OCI-LY1 (cell line): ENCODE measurements around the gene TRIM27.

ENCODE experiments used
- H2AFZ ChIP-seq: fragments of 200-600 bp; sonication (generic), shearing (Covaris generic); 2 replicates; pipeline ENCODE4 v1.6.0; 2014; ENCODE audit warnings: antibody characterized with exemption, mild to moderate bottlenecking, low read length
- H3F3A ChIP-seq: fragments of 200-600 bp; sonication (generic), shearing (Covaris generic); 2 replicates; pipeline ENCODE4 v1.6.0; 2014; ENCODE audit warnings: mild to moderate bottlenecking, antibody characterized with exemption, low read length, moderate library complexity; ENCODE audit not compliant: insufficient read depth
- H3K27ac ChIP-seq: fragments of 200-600 bp; sonication (generic); 2 replicates; pipeline ENCODE4 v1.5.1; 2014; ENCODE audit warnings: low read length, mixed run types, mild to moderate bottlenecking, low read depth; ENCODE audit not compliant: poor library complexity, severe bottlenecking
- H3K27me3 ChIP-seq: fragments of 200-600 bp; sonication (generic); 2 replicates; pipeline ENCODE4 v1.6.0; 2014; ENCODE audit warnings: antibody characterized with exemption, mild to moderate bottlenecking, low read length, moderate library complexity; ENCODE audit not compliant: insufficient read depth
- H3K36me3 ChIP-seq: fragments of 200-600 bp; sonication (generic); 2 replicates; pipeline ENCODE4 v1.6.1; 2014; ENCODE audit warnings: mild to moderate bottlenecking, antibody characterized with exemption, low read length, moderate library complexity, mixed read lengths; ENCODE audit not compliant: insufficient read depth
- H3K4me1 ChIP-seq: fragments of 200-600 bp; sonication (generic); 2 replicates; pipeline ENCODE4 v1.5.1; 2014; ENCODE audit warnings: mild to moderate bottlenecking, low read length, moderate library complexity; ENCODE audit not compliant: insufficient read depth, severe bottlenecking
- H3K4me2 ChIP-seq: fragments of 200-600 bp; sonication (generic), shearing (Covaris generic); 2 replicates; pipeline ENCODE4 v1.6.1; 2014; ENCODE audit warnings: low read length
- H3K4me3 ChIP-seq: fragments of 200-600 bp; sonication (generic); 2 replicates; pipeline ENCODE4 v1.5.1; 2014; ENCODE audit warnings: low read length, low read depth, mild to moderate bottlenecking, mixed read lengths; ENCODE audit not compliant: poor library complexity, severe bottlenecking
- H3K79me2 ChIP-seq: fragments of 200-600 bp; shearing (Covaris generic); 2 replicates; pipeline ENCODE4 v1.6.1; 2016; ENCODE audit warnings: mixed run types, low read length, mixed read lengths; ENCODE audit not compliant: insufficient read depth
- H3K9ac ChIP-seq: fragments of 200-600 bp; sonication (generic), shearing (Covaris generic); 2 replicates; pipeline ENCODE4 v1.6.1; 2014; ENCODE audit warnings: mild to moderate bottlenecking, low read length, mixed read lengths
- H3K9me2 ChIP-seq: fragments of 200-600 bp; sonication (generic), shearing (Covaris generic); 2 replicates; pipeline ENCODE4 v1.6.1; 2014; ENCODE audit warnings: low read depth, mild to moderate bottlenecking, low read length, mixed read lengths
- H3K9me3 ChIP-seq: fragments of 200-600 bp; shearing (Covaris generic); 2 replicates; pipeline ENCODE4 v1.6.1; 2014; ENCODE audit warnings: low read length, mixed read lengths
- H4K20me1 ChIP-seq: fragments of 200-600 bp; sonication (generic), shearing (Covaris generic); 2 replicates; pipeline ENCODE4 v1.6.0; 2016; ENCODE audit warnings: mild to moderate bottlenecking, low read length; ENCODE audit not compliant: insufficient read depth
- EZH2 ChIP-seq: fragments of 200-600 bp; sonication (generic), shearing (Covaris generic); IDR thresholded peaks from 2 replicates; pipeline ENCODE4 v1.8.0; 2017; ENCODE audit warnings: borderline replicate concordance, mixed run types, mild to moderate bottlenecking, antibody characterized with exemption, low read length, moderate library complexity, mixed read lengths
- TF ChIP-seq, protein P1 (sequence below): fragments of 200-600 bp; sonication (generic), shearing (Covaris generic); IDR thresholded peaks from 2 replicates; pipeline ENCODE4 v1.5.1; 2017; ENCODE audit warnings: mild to moderate bottlenecking, antibody characterized with exemption, low read length, moderate library complexity, mixed read lengths

The TRIM27 gene

DNA sequence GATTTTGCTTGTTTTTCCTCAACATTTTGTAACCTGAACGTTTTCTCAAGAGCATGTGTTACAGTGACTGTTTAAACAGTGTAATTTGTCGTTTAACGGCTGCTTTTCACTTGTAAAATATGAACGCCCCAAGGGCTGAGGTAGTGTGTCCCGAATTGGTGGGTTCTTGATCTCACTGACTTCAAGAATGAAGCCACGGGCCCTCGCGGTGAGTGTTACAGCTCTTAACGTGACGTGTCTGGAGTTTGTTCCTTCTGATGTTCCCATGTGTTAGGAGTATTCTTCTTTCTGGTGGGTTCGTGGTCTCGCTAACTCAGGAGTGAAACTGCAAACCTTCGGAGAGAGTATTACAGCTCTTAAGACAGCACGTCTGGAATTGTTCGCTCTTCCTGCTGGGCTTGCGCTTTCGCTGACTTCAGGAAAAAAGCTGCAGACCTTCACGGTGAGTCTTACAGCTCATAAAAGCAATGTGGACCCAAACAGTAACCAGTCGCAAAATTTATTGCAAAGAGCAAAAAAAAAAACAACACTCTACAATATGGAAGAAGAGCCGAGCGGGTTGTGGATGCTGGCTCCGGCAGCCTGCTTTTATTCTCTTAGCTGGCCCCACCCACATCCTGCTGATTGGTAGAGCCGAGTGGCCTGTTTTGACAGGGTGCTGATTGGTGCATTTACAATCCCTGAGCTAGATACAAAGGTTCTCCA is 25.1 kb upstream of the TRIM27 start:
- Histone ChIP-seq H2AFZ (no peak overlapping the region), H3K9ac (no peak overlapping the region), H3K4me3 (no peak overlapping the region), H3K9me2 (no peaks in the 10 kb centered on the region), H3K4me1 (peaks cover 29% of the 10 kb centered on the region), H3K9me3 (no peaks in the 10 kb centered on the region), H3K27me3 (no peaks in the 10 kb centered on the region), H3F3A (no peaks in the 10 kb centered on the region), H3K36me3 (no peaks in the 10 kb centered on the region), H3K27ac (no peak overlapping the region), H4K20me1 (no peaks in the 10 kb centered on the region), H3K4me2 (no peak overlapping the region), H3K79me2 (no peaks in the 10 kb centered on the region)
- TF ChIP-seq EZH2: no peak
- TF ChIP-seq, protein P1, sequence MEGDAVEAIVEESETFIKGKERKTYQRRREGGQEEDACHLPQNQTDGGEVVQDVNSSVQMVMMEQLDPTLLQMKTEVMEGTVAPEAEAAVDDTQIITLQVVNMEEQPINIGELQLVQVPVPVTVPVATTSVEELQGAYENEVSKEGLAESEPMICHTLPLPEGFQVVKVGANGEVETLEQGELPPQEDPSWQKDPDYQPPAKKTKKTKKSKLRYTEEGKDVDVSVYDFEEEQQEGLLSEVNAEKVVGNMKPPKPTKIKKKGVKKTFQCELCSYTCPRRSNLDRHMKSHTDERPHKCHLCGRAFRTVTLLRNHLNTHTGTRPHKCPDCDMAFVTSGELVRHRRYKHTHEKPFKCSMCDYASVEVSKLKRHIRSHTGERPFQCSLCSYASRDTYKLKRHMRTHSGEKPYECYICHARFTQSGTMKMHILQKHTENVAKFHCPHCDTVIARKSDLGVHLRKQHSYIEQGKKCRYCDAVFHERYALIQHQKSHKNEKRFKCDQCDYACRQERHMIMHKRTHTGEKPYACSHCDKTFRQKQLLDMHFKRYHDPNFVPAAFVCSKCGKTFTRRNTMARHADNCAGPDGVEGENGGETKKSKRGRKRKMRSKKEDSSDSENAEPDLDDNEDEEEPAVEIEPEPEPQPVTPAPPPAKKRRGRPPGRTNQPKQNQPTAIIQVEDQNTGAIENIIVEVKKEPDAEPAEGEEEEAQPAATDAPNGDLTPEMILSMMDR: no peak

DNA sequence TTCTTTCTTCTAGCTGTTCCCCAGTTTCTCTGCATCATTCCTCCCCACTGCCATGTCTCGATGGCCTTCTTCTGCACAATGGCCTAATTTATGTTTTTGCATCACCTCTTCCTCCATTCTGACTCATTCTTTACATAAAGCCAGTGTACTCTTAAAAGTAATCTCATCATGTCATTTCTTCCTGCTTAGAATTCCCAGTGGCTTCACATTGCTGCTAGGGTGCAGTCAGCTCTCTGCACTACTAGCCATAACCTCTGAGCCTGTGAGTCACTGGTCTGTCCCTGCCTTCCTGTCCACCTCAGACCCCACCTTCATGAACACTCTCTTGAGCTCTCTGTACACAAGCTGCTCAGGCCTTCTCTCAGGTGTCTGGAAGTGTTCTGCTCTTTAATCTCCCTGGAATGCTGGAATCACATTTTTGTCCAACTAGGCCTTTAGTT is 24.1 kb upstream of the TRIM27 start:
- H4K20me1 ChIP-seq: no peaks in the 10 kb centered on the region
- H2AFZ ChIP-seq: no peak overlapping the region
- no peak overlapping the region for H3K4me3 ChIP-seq
- H3K9me2 ChIP-seq: no peaks in the 10 kb centered on the region
- H3K27me3 ChIP-seq: no peaks in the 10 kb centered on the region
- H3K9ac ChIP-seq: no peak overlapping the region
- TF ChIP-seq, protein P1: no peak
- no peak for TF ChIP-seq EZH2
- 0 out of 2 replicates have a peak, but pooled peaks cover 1% of the 10 kb centered on the region for H3F3A ChIP-seq
- no peak overlapping the region for H3K27ac ChIP-seq
- peaks cover 29% of the 10 kb centered on the region for H3K4me1 ChIP-seq
- H3K4me2 ChIP-seq: no peak overlapping the region
- no peaks in the 10 kb centered on the region for H3K79me2 ChIP-seq
- H3K36me3 ChIP-seq: no peaks in the 10 kb centered on the region
- no peaks in the 10 kb centered on the region for H3K9me3 ChIP-seq

DNA sequence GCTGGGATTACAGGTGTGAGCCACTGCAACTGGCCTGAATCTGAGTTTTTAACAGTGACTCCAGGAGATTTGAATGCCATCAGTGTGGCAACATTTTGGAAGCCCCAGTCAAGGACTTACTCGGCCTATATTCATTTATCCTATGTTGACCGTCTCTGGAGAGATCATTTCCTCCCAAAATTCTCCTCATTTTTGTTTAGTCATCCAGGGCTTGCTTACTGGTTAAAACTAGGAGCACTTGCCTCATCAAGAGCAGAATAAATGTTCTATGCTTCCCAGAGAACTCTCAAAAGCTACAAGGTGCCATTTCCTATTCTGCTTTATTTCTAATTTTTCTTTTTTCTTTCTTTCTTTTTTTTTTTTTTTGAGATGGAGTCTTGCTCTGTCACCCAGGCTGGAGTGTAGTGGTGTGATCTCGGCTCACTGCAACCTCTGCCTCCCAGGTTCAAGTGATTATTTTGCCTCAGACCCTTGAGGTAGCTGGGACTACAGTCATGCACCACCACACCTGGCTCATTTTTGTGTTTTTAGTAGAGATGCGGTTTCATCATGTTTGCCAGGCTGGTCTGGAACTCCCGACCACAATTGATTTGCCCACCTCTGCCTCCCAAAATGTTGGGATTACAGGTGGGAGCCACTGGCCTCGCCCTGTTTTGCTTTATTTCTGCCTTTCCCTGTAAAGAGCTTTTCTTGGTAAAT is 23.4 kb upstream of the TRIM27 start:
- H3K27ac ChIP-seq: no peak overlapping the region
- no peaks in the 10 kb centered on the region for H3K27me3 ChIP-seq
- H3K79me2 ChIP-seq: no peaks in the 10 kb centered on the region
- peaks cover 29% of the 10 kb centered on the region for H3K4me1 ChIP-seq
- no peak overlapping the region for H3K4me2 ChIP-seq
- H3F3A ChIP-seq: 0 out of 2 replicates have a peak, but pooled peaks cover 4% of the 10 kb centered on the region
- H3K9me2 ChIP-seq: no peaks in the 10 kb centered on the region
- H3K9ac ChIP-seq: no peak overlapping the region
- H4K20me1 ChIP-seq: no peaks in the 10 kb centered on the region
- H3K4me3 ChIP-seq: no peak overlapping the region
- TF ChIP-seq, protein P1: no peak
- no peak for TF ChIP-seq EZH2
- no peak overlapping the region for H2AFZ ChIP-seq
- H3K9me3 ChIP-seq: no peaks in the 10 kb centered on the region
- H3K36me3 ChIP-seq: no peaks in the 10 kb centered on the region
